Activated CD4-positive, alpha-beta T cell treated with anti-CD3 and anti-CD28 coated beads, Interleukin-2, amount 10 ng/mL, durations not matched to agents 24 days and 14 days (primary cell): ENCODE data around the gene C6orf15. TPM values are rescaled to one million over a fixed set of nuclear protein-coding genes. Genes with fewer than 3 reads are reported as not detected.

Source experiments
- DNase-seq: peaks from one replicate; pipeline ENCODE4 v3.0.0; 2022
- H3K27ac Mint-ChIP-seq: one replicate; pipeline ENCODE4 v1.8.0; 2022; ENCODE audit warnings: mild to moderate bottlenecking, mixed read lengths
- H3K27me3 Mint-ChIP-seq: one replicate; pipeline ENCODE4 v1.8.0; 2022; ENCODE audit warnings: mixed read lengths
- H3K36me3 Mint-ChIP-seq: one replicate; pipeline ENCODE4 v1.8.0; 2022; ENCODE audit warnings: low read depth, mild to moderate bottlenecking, mixed read lengths
- H3K4me1 Mint-ChIP-seq: one replicate; pipeline ENCODE4 v1.8.0; 2021; ENCODE audit warnings: mixed read lengths
- H3K4me3 Mint-ChIP-seq: one replicate; pipeline ENCODE4 v1.8.0; 2022; ENCODE audit warnings: mild to moderate bottlenecking, moderate library complexity, mixed read lengths
- H3K9me3 Mint-ChIP-seq: one replicate; pipeline ENCODE4 v1.8.0; 2021; ENCODE audit warnings: mixed read lengths
- intact Hi-C: fragments of 100-400 bp; cut with micrococcal nuclease; formaldehyde crosslinking; loops from one replicate; pipeline ENCODE4 v1.15.1; 2023
- total RNA-seq: library from RNA; stranded (reverse); gene quantifications from 2 replicates; pipeline ENCODE4 v1.2.3, GENCODE V29; 2022

Gene C6orf15
- total RNA-seq, 1 donor from 2014 or later = not detected

GRCh38 chr6:31122791-31123706, 10.7 kb upstream of the C6orf15 start:
- H3K9me3 Mint-ChIP-seq = no peaks in the 10 kb centered on the region
- intact Hi-C loops = no loop called here
- H3K27me3 Mint-ChIP-seq = peaks cover 9% of the 10 kb centered on the region
- H3K36me3 Mint-ChIP-seq = no peaks in the 10 kb centered on the region
- DNase-seq = no peak
- H3K4me3 Mint-ChIP-seq = no peak overlapping the region
- peaks cover 4% of the 10 kb centered on the region for H3K4me1 Mint-ChIP-seq
- H3K27ac Mint-ChIP-seq = no peak overlapping the region

- no peaks in the 10 kb centered on the region for H3K36me3 Mint-ChIP-seq
- intact Hi-C loops = no loop called here
- no peaks in the 10 kb centered on the region for H3K4me1 Mint-ChIP-seq
- no peak overlapping the region for H3K4me3 Mint-ChIP-seq
- no peaks in the 10 kb centered on the region for H3K9me3 Mint-ChIP-seq
- no peak for DNase-seq
- no peak overlapping the region for H3K27ac Mint-ChIP-seq
- peaks cover 7% of the 10 kb centered on the region for H3K27me3 Mint-ChIP-seq
Observed at GRCh38 chr6:31121131-31121790, 8.9 kb upstream of the C6orf15 start.

- no peaks in the 10 kb centered on the region for H3K4me1 Mint-ChIP-seq
- H3K9me3 Mint-ChIP-seq = no peaks in the 10 kb centered on the region
- H3K27ac Mint-ChIP-seq = no peak within 1 kb of the TSS
- intact Hi-C loops = no loop called here
- no peak within 1 kb of the TSS for H3K4me3 Mint-ChIP-seq
- peaks cover 11% of the 10 kb centered on the region for H3K27me3 Mint-ChIP-seq
- no peak for DNase-seq
- no peaks in the 10 kb centered on the region for H3K36me3 Mint-ChIP-seq
Observed at GRCh38 chr6:31120151-31120915, 8.0 kb upstream of the C6orf15 start, which contains the start of gene CDSN. Gene CDSN (minus strand): TSS chr6:31120446. CDS start chr6:31120419, 27 bp downstream.

GRCh38 chr6:31118178-31118577, 5.8 kb upstream of the C6orf15 start:
- intact Hi-C loops = no loop called here
- H3K4me1 Mint-ChIP-seq = no peaks in the 10 kb centered on the region
- DNase-seq = no peak
- H3K27ac Mint-ChIP-seq = no peak overlapping the region
- no peaks in the 10 kb centered on the region for H3K9me3 Mint-ChIP-seq
- H3K27me3 Mint-ChIP-seq = peaks cover 12% of the 10 kb centered on the region
- H3K4me3 Mint-ChIP-seq = no peak overlapping the region
- no peaks in the 10 kb centered on the region for H3K36me3 Mint-ChIP-seq

- Mint-ChIP-seq H3K27me3 (peaks cover 12% of the 10 kb centered on the region), H3K4me3 (no peak overlapping the region), H3K9me3 (no peaks in the 10 kb centered on the region), H3K36me3 (no peaks in the 10 kb centered on the region), H3K27ac (no peak overlapping the region), H3K4me1 (no peaks in the 10 kb centered on the region)
- intact Hi-C loops = no loop called here
- DNase-seq = no peak
Observed at GRCh38 chr6:31116661-31117385, 4.4 kb upstream of the C6orf15 start.

- no peak overlapping the region for H3K4me3 Mint-ChIP-seq
- no peak overlapping the region for H3K27ac Mint-ChIP-seq
- no peaks in the 10 kb centered on the region for H3K9me3 Mint-ChIP-seq
- no peak for DNase-seq
- H3K36me3 Mint-ChIP-seq = no peaks in the 10 kb centered on the region
- H3K27me3 Mint-ChIP-seq = peaks cover 12% of the 10 kb centered on the region
- intact Hi-C loops = no loop called here
- H3K4me1 Mint-ChIP-seq = no peaks in the 10 kb centered on the region
Observed at GRCh38 chr6:31115941-31116560, 3.7 kb upstream of the C6orf15 start.

- intact Hi-C loops = no loop called here
- H3K9me3 Mint-ChIP-seq = no peaks in the 10 kb centered on the region
- no peak overlapping the region for H3K27ac Mint-ChIP-seq
- no peaks in the 10 kb centered on the region for H3K36me3 Mint-ChIP-seq
- no peaks in the 10 kb centered on the region for H3K4me1 Mint-ChIP-seq
- no peak overlapping the region for H3K4me3 Mint-ChIP-seq
- H3K27me3 Mint-ChIP-seq = peaks cover 14% of the 10 kb centered on the region
- DNase-seq = no peak
Observed at GRCh38 chr6:31114970-31115849, 2.8 kb upstream of the C6orf15 start.

GRCh38 chr6:31114541-31114878, 2.1 kb upstream of the C6orf15 start, which contains the start of gene PSORS1C1:
Gene PSORS1C1 (plus strand): TSS chr6:31114800. CDS start chr6:31129633, 14,833 bp downstream.
- H3K4me3 Mint-ChIP-seq = no peak within 1 kb of the TSS
- no peaks in the 10 kb centered on the region for H3K4me1 Mint-ChIP-seq
- H3K9me3 Mint-ChIP-seq = no peaks in the 10 kb centered on the region
- intact Hi-C loops = no loop called here
- peaks cover 21% of the 10 kb centered on the region for H3K27me3 Mint-ChIP-seq
- H3K36me3 Mint-ChIP-seq = no peaks in the 10 kb centered on the region
- no peak within 1 kb of the TSS for H3K27ac Mint-ChIP-seq
- no peak for DNase-seq

- no peak for DNase-seq
- Mint-ChIP-seq H3K4me1 (no peaks in the 10 kb centered on the region), H3K27ac (no peak overlapping the region), H3K9me3 (no peaks in the 10 kb centered on the region), H3K4me3 (no peak overlapping the region), H3K27me3 (peaks cover 20% of the 10 kb centered on the region), H3K36me3 (no peaks in the 10 kb centered on the region)
- intact Hi-C loops = no loop called here
Observed at GRCh38 chr6:31113861-31114540, 1.6 kb upstream of the C6orf15 start.

- H3K4me1 Mint-ChIP-seq = no peaks in the 10 kb centered on the region
- H3K27ac Mint-ChIP-seq = no peak overlapping the region
- DNase-seq = no peak
- no peaks in the 10 kb centered on the region for H3K9me3 Mint-ChIP-seq
- H3K27me3 Mint-ChIP-seq = peaks cover 17% of the 10 kb centered on the region
- intact Hi-C loops = no loop called here
- H3K4me3 Mint-ChIP-seq = no peak overlapping the region
- no peaks in the 10 kb centered on the region for H3K36me3 Mint-ChIP-seq
Observed at GRCh38 chr6:31111712-31112111, 663 bp downstream of the C6orf15 start.

- Mint-ChIP-seq H3K27ac (no peak overlapping the region), H3K4me1 (no peaks in the 10 kb centered on the region), H3K4me3 (no peak overlapping the region), H3K27me3 (peaks cover 18% of the 10 kb centered on the region), H3K36me3 (no peaks in the 10 kb centered on the region), H3K9me3 (no peaks in the 10 kb centered on the region)
- intact Hi-C loops = no loop called here
- DNase-seq = no peak
Observed at GRCh38 chr6:31110825-31111582, 1.4 kb downstream of the C6orf15 start.
